HEK293 (cell line): Measurements from ENCODE around the gene PNN.
"Not testable (repeated sequence)": the region's sequence is repeated elsewhere in the genome, so short reads cannot be mapped to it uniquely, and the experiment has no call there.

Experiments used
- CTCF ChIA-PET: fragments of 350-600 bp; formaldehyde crosslinking; extraction: SDS; loops from one replicate; lab custom pipeline; 2021; ENCODE audit warnings: antibody characterized with exemption; lab: Yijun Ruan, JAX
- POLR2A ChIA-PET: fragments of 300-600 bp; formaldehyde crosslinking; extraction: SDS; loops from one replicate; lab custom pipeline; 2020; ENCODE audit warnings: antibody characterized with exemption, inconsistent platforms; lab: Yijun Ruan, JAX
- H3K27ac ChIP-seq: fragments of 200-500 bp; sonication (Bioruptor generic); 2 replicates; pipeline ENCODE4 v1.5.1; 2014; ENCODE audit warnings: low read depth, low read length, control low read depth, inconsistent platforms; ENCODE audit errors: extremely low read depth
- H3K36me3 ChIP-seq, 2 experiments: fragments of 200-500 bp in 1 of 2; sonication (Bioruptor generic) in 1 of 2; 1 replicate in 1 of 2; 2 replicates in 1 of 2; pipeline ENCODE4 v1.5.1; 2014 to 2017; ENCODE audit warnings: inconsistent platforms in 2 of 2, low read length in 2 of 2; ENCODE audit not compliant: control insufficient read depth in 2 of 2, insufficient read depth in 1 of 2
- H3K4me1 ChIP-seq: fragments of 200-500 bp; sonication (Bioruptor generic); 2 replicates; pipeline ENCODE4 v1.5.1; 2014; ENCODE audit warnings: mild to moderate bottlenecking, low read length, inconsistent platforms; ENCODE audit not compliant: control insufficient read depth, insufficient read depth
- H3K4me3 ChIP-seq: 2 replicates; pipeline ENCODE4 v1.5.1; 2011; ENCODE audit warnings: low read depth, mild to moderate bottlenecking, control low read depth, low read length, moderate library complexity
- H3K9me3 ChIP-seq: fragments of 200-500 bp; sonication (Bioruptor generic); 2 replicates; pipeline ENCODE4 v1.5.1; 2014; ENCODE audit warnings: low read depth, low read length, inconsistent platforms; ENCODE audit not compliant: control insufficient read depth, insufficient read depth
- SETDB1 ChIP-seq: IDR thresholded peaks from one replicate; pipeline ENCODE4 v1.6.1; 2017; ENCODE audit warnings: mild to moderate bottlenecking, low read length, moderate library complexity, mixed read lengths; ENCODE audit not compliant: insufficient read length
- ZNF140 ChIP-seq: fragments of 450-650 bp; formaldehyde crosslinking; IDR thresholded peaks from 2 replicates; pipeline ENCODE4 v1.5.1; 2016; ENCODE audit warnings: missing biosample characterization, missing genetic modification characterization
- ZNF16 ChIP-seq: fragments of 450-650 bp; formaldehyde crosslinking; IDR thresholded peaks from 2 replicates; pipeline ENCODE4 v1.5.1; 2016; ENCODE audit warnings: low read depth, missing biosample characterization, missing genetic modification characterization
- ZNF175 ChIP-seq: fragments of 450-650 bp; formaldehyde crosslinking; IDR thresholded peaks from 2 replicates; pipeline ENCODE4 v1.5.1; 2016; ENCODE audit warnings: missing biosample characterization, missing genetic modification characterization
- ZNF239 ChIP-seq: fragments of 450-650 bp; formaldehyde crosslinking; IDR thresholded peaks from 2 replicates; pipeline ENCODE4 v1.5.1; 2016; ENCODE audit warnings: missing biosample characterization, missing genetic modification characterization
- ZNF426 ChIP-seq: fragments of 450-650 bp; formaldehyde crosslinking; IDR thresholded peaks from 2 replicates; pipeline ENCODE4 v1.5.1; 2017; ENCODE audit warnings: missing biosample characterization, missing genetic modification characterization, mild to moderate bottlenecking, inconsistent platforms, moderate library complexity
- ZNF585B ChIP-seq: fragments of 450-650 bp; formaldehyde crosslinking; IDR thresholded peaks from 2 replicates; pipeline ENCODE4 v1.5.1; 2016; ENCODE audit warnings: missing biosample characterization, missing genetic modification characterization
- TF ChIP-seq, protein P1 (sequence below): fragments of 450-650 bp; formaldehyde crosslinking; IDR thresholded peaks from 2 replicates; pipeline ENCODE4 v1.5.1; 2016; ENCODE audit warnings: missing biosample characterization, missing genetic modification characterization, borderline replicate concordance
- TF ChIP-seq, protein P2 (sequence below): fragments of 450-650 bp; formaldehyde crosslinking; IDR thresholded peaks from 2 replicates; pipeline ENCODE4 v1.5.1; 2016; ENCODE audit warnings: missing biosample characterization, missing genetic modification characterization
- TF ChIP-seq, protein P3 (sequence below): fragments of 450-650 bp; formaldehyde crosslinking; IDR thresholded peaks from 2 replicates; pipeline ENCODE4 v1.5.1; 2016; ENCODE audit warnings: missing biosample characterization, missing genetic modification characterization
- TF ChIP-seq, protein P4 (sequence below): fragments of 450-650 bp; formaldehyde crosslinking; IDR thresholded peaks from 2 replicates; pipeline ENCODE4 v1.5.1; 2016; ENCODE audit warnings: missing biosample characterization, missing genetic modification characterization

The PNN gene

DNA sequence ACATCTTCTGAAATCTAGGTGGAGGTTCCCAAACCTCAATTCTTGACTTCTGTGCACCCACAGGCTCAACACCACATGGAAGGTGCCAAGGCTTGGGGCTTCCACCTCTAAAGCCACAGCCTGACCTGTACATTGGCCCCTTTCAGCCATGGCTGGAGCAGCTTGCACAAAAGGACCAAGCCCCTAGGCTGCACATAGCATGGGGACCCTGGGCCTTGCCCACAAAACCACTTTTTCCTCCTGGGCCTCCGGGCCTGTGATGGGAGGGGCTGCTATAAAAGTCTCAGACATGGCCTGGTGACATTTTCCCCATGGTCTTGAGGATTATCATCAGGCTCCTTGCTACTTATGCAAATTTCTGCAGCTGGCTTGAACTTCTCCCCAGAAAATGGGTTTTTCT lies 33.4 kb upstream of the PNN start:
- H3K36me3 ChIP-seq, result peaks cover 24 to 32% of the 10 kb centered on the region in 2 experiments
- POLR2A ChIA-PET, result not testable (repeated sequence)

DNA sequence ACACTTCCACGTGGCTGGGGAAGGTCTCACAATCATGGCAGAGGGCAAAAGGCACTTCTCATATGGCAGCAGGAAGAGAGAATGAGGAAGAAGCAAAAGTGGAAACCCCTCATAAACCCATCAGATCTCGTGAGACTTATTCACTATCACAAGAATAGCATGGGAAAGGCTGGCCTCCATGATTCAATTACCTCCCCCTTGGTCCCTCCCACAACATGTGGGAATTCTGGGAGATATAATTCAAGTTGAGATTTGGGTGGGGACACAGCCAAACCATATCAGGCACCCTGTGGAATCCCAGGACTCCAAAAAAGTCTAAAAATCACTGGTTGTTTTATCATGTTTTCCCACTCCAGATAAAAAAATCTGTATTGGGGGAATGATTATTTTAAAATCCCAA lies 31.8 kb upstream of the PNN start:
- H3K9me3 ChIP-seq, H3K4me3 ChIP-seq, CTCF ChIA-PET, POLR2A ChIA-PET, H3K27ac ChIP-seq, H3K4me1 ChIP-seq: not testable (repeated sequence)
- peaks cover 16 to 34% of the 10 kb centered on the region in 2 experiments; a peak in 2 of 3 replicates for H3K36me3 ChIP-seq

More for the DNA sequence above, 33.4 kb upstream of the PNN start:
- TF ChIP-seq SETDB1 (peak; percentile 31), ZNF585B (peak; percentile 94)
- H3K4me1 ChIP-seq, H3K9me3 ChIP-seq, CTCF ChIA-PET, H3K27ac ChIP-seq, H3K4me3 ChIP-seq: not testable (repeated sequence)

DNA sequence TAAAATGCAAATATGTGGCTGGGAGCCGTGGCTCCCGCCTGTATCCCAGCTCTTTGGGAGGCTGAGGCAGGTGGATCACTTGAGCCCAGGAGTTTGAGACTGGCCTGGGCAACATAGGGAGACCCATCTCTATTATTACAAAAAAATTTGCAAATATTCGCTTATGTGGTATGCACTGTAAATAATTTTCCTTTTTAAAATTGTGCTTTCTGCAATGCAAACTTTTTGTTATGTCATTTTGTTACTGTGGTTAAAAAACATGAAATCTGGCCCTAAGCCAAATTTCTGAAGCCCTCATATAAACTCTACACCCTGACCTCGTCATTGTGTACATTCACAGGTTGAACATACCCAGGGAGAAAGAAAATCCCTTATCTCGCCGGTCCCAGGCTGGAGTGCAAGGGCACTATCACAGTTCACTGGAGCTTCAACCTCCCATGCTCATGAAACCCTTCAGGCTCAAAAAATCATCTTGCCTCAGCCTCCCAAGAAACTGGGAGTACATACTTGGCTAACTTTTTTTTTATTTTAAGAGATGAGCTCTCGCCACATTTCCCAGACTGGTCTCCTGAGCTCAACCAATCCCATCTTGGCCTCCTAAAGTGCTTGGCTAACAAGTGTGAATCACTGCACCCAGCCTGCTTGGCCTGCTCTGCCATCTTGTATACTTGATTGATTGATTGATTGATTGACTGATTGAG lies 29.6 kb upstream of the PNN start:
- H3K36me3 ChIP-seq, result peaks cover 25 to 42% of the 10 kb centered on the region in 2 experiments
- TF ChIP-seq ZNF239 (tag by site-specific recombination) (no peak), ZNF175 (tag by site-specific recombination) (no peak), ZNF16 (tag by site-specific recombination) (no peak), ZNF426 (tag by site-specific recombination) (no peak), ZNF140 (tag by site-specific recombination) (no peak)
- TF ChIP-seq, protein P1, sequence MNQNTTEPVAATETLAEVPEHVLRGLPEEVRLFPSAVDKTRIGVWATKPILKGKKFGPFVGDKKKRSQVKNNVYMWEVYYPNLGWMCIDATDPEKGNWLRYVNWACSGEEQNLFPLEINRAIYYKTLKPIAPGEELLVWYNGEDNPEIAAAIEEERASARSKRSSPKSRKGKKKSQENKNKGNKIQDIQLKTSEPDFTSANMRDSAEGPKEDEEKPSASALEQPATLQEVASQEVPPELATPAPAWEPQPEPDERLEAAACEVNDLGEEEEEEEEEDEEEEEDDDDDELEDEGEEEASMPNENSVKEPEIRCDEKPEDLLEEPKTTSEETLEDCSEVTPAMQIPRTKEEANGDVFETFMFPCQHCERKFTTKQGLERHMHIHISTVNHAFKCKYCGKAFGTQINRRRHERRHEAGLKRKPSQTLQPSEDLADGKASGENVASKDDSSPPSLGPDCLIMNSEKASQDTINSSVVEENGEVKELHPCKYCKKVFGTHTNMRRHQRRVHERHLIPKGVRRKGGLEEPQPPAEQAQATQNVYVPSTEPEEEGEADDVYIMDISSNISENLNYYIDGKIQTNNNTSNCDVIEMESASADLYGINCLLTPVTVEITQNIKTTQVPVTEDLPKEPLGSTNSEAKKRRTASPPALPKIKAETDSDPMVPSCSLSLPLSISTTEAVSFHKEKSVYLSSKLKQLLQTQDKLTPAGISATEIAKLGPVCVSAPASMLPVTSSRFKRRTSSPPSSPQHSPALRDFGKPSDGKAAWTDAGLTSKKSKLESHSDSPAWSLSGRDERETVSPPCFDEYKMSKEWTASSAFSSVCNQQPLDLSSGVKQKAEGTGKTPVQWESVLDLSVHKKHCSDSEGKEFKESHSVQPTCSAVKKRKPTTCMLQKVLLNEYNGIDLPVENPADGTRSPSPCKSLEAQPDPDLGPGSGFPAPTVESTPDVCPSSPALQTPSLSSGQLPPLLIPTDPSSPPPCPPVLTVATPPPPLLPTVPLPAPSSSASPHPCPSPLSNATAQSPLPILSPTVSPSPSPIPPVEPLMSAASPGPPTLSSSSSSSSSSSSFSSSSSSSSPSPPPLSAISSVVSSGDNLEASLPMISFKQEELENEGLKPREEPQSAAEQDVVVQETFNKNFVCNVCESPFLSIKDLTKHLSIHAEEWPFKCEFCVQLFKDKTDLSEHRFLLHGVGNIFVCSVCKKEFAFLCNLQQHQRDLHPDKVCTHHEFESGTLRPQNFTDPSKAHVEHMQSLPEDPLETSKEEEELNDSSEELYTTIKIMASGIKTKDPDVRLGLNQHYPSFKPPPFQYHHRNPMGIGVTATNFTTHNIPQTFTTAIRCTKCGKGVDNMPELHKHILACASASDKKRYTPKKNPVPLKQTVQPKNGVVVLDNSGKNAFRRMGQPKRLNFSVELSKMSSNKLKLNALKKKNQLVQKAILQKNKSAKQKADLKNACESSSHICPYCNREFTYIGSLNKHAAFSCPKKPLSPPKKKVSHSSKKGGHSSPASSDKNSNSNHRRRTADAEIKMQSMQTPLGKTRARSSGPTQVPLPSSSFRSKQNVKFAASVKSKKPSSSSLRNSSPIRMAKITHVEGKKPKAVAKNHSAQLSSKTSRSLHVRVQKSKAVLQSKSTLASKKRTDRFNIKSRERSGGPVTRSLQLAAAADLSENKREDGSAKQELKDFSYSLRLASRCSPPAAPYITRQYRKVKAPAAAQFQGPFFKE, result no peak
- TF ChIP-seq, protein P2, sequence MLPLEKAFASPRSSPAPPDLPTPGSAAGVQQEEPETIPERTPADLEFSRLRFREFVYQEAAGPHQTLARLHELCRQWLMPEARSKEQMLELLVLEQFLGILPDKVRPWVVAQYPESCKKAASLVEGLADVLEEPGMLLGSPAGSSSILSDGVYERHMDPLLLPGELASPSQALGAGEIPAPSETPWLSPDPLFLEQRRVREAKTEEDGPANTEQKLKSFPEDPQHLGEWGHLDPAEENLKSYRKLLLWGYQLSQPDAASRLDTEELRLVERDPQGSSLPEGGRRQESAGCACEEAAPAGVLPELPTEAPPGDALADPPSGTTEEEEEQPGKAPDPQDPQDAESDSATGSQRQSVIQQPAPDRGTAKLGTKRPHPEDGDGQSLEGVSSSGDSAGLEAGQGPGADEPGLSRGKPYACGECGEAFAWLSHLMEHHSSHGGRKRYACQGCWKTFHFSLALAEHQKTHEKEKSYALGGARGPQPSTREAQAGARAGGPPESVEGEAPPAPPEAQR, result no peak
- TF ChIP-seq, protein P3, sequence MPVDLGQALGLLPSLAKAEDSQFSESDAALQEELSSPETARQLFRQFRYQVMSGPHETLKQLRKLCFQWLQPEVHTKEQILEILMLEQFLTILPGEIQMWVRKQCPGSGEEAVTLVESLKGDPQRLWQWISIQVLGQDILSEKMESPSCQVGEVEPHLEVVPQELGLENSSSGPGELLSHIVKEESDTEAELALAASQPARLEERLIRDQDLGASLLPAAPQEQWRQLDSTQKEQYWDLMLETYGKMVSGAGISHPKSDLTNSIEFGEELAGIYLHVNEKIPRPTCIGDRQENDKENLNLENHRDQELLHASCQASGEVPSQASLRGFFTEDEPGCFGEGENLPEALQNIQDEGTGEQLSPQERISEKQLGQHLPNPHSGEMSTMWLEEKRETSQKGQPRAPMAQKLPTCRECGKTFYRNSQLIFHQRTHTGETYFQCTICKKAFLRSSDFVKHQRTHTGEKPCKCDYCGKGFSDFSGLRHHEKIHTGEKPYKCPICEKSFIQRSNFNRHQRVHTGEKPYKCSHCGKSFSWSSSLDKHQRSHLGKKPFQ (tag by site-specific recombination), result no peak
- TF ChIP-seq, protein P4, sequence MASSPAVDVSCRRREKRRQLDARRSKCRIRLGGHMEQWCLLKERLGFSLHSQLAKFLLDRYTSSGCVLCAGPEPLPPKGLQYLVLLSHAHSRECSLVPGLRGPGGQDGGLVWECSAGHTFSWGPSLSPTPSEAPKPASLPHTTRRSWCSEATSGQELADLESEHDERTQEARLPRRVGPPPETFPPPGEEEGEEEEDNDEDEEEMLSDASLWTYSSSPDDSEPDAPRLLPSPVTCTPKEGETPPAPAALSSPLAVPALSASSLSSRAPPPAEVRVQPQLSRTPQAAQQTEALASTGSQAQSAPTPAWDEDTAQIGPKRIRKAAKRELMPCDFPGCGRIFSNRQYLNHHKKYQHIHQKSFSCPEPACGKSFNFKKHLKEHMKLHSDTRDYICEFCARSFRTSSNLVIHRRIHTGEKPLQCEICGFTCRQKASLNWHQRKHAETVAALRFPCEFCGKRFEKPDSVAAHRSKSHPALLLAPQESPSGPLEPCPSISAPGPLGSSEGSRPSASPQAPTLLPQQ (tag by site-specific recombination), result no peak
- H3K27ac ChIP-seq, result no peak overlapping the region
- H3K4me1 ChIP-seq, result no peaks in the 10 kb centered on the region
- ChIA-PET CTCF (interaction anchor here (0.7 kb wide), 1 partner anchor 25 kb away, joined by 3 read pairs; the partner anchor contains the start of gene TRAPPC6B), POLR2A (interaction anchor here (0.6 to 1.7 kb wide), 3 partner anchors 19 to 42 kb away, joined by 3 to 16 read pairs (median 4); partner anchors contain the start of genes SEC23A and TRAPPC6B)
- no peak overlapping the region for H3K4me3 ChIP-seq
- no peaks in the 10 kb centered on the region for H3K9me3 ChIP-seq
